ENCODE measurements around the gene ARHGEF17.

- TF ChIP-seq CTCF (IDR thresholded peaks at IDR 0.05; ENCODE audit: low read length), result no peak
- no peak for TF ChIP-seq EZH2 (optimal IDR thresholded peaks at IDR 0.05; ENCODE audit: low read depth, low read length)
- no peak for TF ChIP-seq EZH2phosphoT487 (IDR thresholded peaks at IDR 0.05; ENCODE audit: low read length)
Observed at GRCh38 chr11:73406619-73407018, 98.5 kb downstream of the ARHGEF17 start.

Measured in MM.1S (cell line).